GM12878 (cell line): Measurements from ENCODE around the gene TBC1D9B. TPM values are rescaled to one million over a fixed set of nuclear protein-coding genes. Genes with fewer than 3 reads are reported as not detected.

Source experiments
- SMAD1 ChIP-seq: fragments of 450-650 bp; IDR thresholded peaks from 2 replicates; pipeline ENCODE4 v1.6.1; 2018; ENCODE audit warnings: mild to moderate bottlenecking, low read depth; ENCODE audit not compliant: partially characterized antibody
- polyA plus RNA-seq, 11 experiments: library from polyadenylated mRNA; depleted of rRNA in 4 of 11; unstranded in 6 of 11; stranded (reverse) in 5 of 11; fragments of >200 nt; fragmentation: Nextera tagmentation in 4 of 11; fragmentation: Illumina TruSeq in 1 of 11; extraction: Ambion mirVana in 4 of 11; extraction: Trizol in 1 of 11; gene quantifications; 1 replicate in 1 of 11; 2 replicates in 10 of 11; pipeline versions ENCODE4 v1.2.1 to v1.2.3, GENCODE V29; 2011 to 2016; ENCODE audit warnings: inconsistent platforms in 2 of 11, missing spikeins in 2 of 11, low read depth in 1 of 11
- total RNA-seq, 4 experiments: library from RNA; depleted of rRNA in 3 of 4; stranded (reverse); fragments of >200 nt in 3 of 4; fragmentation: Illumina TruSeq in 1 of 4; extraction: Trizol in 1 of 4; gene quantifications; 2 replicates each; pipeline versions ENCODE4 v1.2.1 to v1.2.3, GENCODE V29; 2013 to 2021
- TF ChIP-seq, protein P1 (sequence below): fragments of 450-650 bp; IDR thresholded peaks from 2 replicates; pipeline ENCODE4 v1.6.1; 2017; ENCODE audit warnings: mild to moderate bottlenecking, moderate library complexity
- TF ChIP-seq, protein P2 (sequence below): fragments of 450-650 bp; IDR thresholded peaks from 2 replicates; pipeline ENCODE4 v1.6.1; 2018; ENCODE audit warnings: borderline replicate concordance, mild to moderate bottlenecking; ENCODE audit not compliant: partially characterized antibody
- TF ChIP-seq, protein P3 (sequence below): fragments of 150-350 bp; IDR thresholded peaks from 2 replicates; pipeline ENCODE4 v1.6.1; 2016; ENCODE audit warnings: low read depth, low read length
- TF ChIP-seq, protein P4 (sequence below): fragments of 450-650 bp; IDR thresholded peaks from 2 replicates; pipeline ENCODE4 v1.6.1; 2017; ENCODE audit warnings: mild to moderate bottlenecking, moderate library complexity

TBC1D9B gene
- total and polyA plus RNA-seq, 10 of the 15 experiments (the other 5 are each of a cell fraction or from before 2014, with no cell fraction given) = 4.0 to 74.2 (median 34.6) TPM

DNA sequence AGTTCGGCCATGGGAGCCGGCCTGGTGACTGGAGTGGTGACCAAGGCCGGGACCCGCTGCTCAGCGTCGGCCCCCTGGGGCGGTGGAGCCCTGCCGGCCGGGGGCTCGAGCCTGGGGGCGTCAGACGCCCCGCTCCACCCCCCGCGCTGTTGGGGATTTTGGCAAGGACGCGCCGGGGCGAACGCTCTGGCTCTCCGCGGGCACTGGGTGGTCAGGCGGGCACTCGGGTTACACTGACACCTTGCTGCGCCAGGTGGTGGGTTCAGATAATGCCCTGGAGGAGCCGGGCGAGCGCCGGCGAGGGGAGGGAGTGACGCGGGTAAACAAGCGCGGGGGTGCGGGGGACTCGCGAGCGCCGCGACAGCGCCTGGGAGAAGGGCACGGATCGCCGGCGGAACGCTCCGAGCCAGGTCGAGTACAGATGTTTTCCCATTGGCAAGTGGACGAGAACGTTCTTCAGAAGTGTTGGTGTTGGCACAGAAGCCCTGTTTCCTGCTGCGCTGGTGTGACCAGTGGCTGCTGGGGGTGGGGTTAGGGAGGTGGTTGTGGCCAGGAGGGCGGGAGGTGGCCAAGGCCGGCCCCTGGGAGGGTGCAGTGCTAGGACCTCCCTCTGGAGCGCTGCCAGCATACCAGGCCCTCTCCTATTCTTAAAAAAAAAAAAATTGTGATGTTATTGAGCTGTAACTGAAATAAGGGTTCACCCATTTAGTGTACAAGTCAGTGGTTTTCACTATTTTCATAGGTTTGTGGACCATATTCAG is 86.2 kb downstream of the TBC1D9B start (continued):
- TF ChIP-seq, protein P1, sequence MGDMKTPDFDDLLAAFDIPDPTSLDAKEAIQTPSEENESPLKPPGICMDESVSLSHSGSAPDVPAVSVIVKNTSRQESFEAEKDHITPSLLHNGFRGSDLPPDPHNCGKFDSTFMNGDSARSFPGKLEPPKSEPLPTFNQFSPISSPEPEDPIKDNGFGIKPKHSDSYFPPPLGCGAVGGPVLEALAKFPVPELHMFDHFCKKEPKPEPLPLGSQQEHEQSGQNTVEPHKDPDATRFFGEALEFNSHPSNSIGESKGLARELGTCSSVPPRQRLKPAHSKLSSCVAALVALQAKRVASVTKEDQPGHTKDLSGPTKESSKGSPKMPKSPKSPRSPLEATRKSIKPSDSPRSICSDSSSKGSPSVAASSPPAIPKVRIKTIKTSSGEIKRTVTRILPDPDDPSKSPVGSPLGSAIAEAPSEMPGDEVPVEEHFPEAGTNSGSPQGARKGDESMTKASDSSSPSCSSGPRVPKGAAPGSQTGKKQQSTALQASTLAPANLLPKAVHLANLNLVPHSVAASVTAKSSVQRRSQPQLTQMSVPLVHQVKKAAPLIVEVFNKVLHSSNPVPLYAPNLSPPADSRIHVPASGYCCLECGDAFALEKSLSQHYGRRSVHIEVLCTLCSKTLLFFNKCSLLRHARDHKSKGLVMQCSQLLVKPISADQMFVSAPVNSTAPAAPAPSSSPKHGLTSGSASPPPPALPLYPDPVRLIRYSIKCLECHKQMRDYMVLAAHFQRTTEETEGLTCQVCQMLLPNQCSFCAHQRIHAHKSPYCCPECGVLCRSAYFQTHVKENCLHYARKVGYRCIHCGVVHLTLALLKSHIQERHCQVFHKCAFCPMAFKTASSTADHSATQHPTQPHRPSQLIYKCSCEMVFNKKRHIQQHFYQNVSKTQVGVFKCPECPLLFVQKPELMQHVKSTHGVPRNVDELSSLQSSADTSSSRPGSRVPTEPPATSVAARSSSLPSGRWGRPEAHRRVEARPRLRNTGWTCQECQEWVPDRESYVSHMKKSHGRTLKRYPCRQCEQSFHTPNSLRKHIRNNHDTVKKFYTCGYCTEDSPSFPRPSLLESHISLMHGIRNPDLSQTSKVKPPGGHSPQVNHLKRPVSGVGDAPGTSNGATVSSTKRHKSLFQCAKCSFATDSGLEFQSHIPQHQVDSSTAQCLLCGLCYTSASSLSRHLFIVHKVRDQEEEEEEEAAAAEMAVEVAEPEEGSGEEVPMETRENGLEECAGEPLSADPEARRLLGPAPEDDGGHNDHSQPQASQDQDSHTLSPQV = no peak
- TF ChIP-seq SMAD1 = peak; percentile 53
- TF ChIP-seq, protein P2, sequence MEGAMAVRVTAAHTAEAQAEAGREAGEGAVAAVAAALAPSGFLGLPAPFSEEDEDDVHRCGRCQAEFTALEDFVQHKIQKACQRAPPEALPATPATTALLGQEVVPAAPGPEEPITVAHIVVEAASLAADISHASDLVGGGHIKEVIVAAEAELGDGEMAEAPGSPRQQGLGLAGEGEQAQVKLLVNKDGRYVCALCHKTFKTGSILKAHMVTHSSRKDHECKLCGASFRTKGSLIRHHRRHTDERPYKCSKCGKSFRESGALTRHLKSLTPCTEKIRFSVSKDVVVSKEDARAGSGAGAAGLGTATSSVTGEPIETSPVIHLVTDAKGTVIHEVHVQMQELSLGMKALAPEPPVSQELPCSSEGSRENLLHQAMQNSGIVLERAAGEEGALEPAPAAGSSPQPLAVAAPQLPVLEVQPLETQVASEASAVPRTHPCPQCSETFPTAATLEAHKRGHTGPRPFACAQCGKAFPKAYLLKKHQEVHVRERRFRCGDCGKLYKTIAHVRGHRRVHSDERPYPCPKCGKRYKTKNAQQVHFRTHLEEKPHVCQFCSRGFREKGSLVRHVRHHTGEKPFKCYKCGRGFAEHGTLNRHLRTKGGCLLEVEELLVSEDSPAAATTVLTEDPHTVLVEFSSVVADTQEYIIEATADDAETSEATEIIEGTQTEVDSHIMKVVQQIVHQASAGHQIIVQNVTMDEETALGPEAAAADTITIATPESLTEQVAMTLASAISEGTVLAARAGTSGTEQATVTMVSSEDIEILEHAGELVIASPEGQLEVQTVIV = no peak
- TF ChIP-seq, protein P3, sequence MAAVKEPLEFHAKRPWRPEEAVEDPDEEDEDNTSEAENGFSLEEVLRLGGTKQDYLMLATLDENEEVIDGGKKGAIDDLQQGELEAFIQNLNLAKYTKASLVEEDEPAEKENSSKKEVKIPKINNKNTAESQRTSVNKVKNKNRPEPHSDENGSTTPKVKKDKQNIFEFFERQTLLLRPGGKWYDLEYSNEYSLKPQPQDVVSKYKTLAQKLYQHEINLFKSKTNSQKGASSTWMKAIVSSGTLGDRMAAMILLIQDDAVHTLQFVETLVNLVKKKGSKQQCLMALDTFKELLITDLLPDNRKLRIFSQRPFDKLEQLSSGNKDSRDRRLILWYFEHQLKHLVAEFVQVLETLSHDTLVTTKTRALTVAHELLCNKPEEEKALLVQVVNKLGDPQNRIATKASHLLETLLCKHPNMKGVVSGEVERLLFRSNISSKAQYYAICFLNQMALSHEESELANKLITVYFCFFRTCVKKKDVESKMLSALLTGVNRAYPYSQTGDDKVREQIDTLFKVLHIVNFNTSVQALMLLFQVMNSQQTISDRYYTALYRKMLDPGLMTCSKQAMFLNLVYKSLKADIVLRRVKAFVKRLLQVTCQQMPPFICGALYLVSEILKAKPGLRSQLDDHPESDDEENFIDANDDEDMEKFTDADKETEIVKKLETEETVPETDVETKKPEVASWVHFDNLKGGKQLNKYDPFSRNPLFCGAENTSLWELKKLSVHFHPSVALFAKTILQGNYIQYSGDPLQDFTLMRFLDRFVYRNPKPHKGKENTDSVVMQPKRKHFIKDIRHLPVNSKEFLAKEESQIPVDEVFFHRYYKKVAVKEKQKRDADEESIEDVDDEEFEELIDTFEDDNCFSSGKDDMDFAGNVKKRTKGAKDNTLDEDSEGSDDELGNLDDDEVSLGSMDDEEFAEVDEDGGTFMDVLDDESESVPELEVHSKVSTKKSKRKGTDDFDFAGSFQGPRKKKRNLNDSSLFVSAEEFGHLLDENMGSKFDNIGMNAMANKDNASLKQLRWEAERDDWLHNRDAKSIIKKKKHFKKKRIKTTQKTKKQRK = no peak
- TF ChIP-seq, protein P4, sequence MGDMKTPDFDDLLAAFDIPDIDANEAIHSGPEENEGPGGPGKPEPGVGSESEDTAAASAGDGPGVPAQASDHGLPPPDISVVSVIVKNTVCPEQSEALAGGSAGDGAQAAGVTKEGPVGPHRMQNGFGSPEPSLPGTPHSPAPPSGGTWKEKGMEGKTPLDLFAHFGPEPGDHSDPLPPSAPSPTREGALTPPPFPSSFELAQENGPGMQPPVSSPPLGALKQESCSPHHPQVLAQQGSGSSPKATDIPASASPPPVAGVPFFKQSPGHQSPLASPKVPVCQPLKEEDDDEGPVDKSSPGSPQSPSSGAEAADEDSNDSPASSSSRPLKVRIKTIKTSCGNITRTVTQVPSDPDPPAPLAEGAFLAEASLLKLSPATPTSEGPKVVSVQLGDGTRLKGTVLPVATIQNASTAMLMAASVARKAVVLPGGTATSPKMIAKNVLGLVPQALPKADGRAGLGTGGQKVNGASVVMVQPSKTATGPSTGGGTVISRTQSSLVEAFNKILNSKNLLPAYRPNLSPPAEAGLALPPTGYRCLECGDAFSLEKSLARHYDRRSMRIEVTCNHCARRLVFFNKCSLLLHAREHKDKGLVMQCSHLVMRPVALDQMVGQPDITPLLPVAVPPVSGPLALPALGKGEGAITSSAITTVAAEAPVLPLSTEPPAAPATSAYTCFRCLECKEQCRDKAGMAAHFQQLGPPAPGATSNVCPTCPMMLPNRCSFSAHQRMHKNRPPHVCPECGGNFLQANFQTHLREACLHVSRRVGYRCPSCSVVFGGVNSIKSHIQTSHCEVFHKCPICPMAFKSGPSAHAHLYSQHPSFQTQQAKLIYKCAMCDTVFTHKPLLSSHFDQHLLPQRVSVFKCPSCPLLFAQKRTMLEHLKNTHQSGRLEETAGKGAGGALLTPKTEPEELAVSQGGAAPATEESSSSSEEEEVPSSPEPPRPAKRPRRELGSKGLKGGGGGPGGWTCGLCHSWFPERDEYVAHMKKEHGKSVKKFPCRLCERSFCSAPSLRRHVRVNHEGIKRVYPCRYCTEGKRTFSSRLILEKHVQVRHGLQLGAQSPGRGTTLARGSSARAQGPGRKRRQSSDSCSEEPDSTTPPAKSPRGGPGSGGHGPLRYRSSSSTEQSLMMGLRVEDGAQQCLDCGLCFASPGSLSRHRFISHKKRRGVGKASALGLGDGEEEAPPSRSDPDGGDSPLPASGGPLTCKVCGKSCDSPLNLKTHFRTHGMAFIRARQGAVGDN = no peak
